Cardiac muscle cell (in vitro differentiated cells and primary cell): Measurements from ENCODE around the gene TNS4. TPM values are rescaled to one million over a fixed set of nuclear protein-coding genes. Genes with fewer than 3 reads are reported as not detected.

Source experiments
- DNase-seq, 2 donors: peaks; one replicate each; pipeline versions ENCODE4 v3.0.0 to v3.0.0-alpha.2; 2010 to 2017; ENCODE audit warnings: low read depth in 1 of 2, low spot score in 1 of 2
- H3K27ac ChIP-seq: fragments of 200-600 bp; sonication (generic); 2 replicates; pipeline ENCODE4 v1.5.1; 2016
- H3K27me3 ChIP-seq: fragments of 200-600 bp; sonication (generic); 2 replicates; pipeline ENCODE4 v1.6.0; 2016; ENCODE audit warnings: control low read depth
- H3K36me3 ChIP-seq: fragments of 200-600 bp; sonication (generic); 2 replicates; pipeline ENCODE4 v1.5.1; 2016; ENCODE audit warnings: control low read depth
- H3K4me1 ChIP-seq: fragments of 200-600 bp; sonication (generic); 2 replicates; pipeline ENCODE4 v1.8.1; 2017; ENCODE audit warnings: low read depth, mild to moderate bottlenecking, mixed run types
- H3K4me3 ChIP-seq: fragments of 200-600 bp; sonication (generic); 2 replicates; pipeline ENCODE4 v1.5.1; 2016; ENCODE audit warnings: mild to moderate bottlenecking
- H3K9me3 ChIP-seq: fragments of 200-600 bp; sonication (generic); 2 replicates; pipeline ENCODE4 v1.5.1; 2017; ENCODE audit warnings: low read depth, mild to moderate bottlenecking, control low read depth
- polyA plus RNA-seq: library from polyadenylated mRNA; unstranded; fragments of >200 nt; fragmentation: Nextera tagmentation; extraction: Ambion mirVana; gene quantifications from 2 replicates; pipeline ENCODE4 v1.2.1, GENCODE V29; 2016
- total RNA-seq: library from RNA; depleted of rRNA; stranded (reverse); fragments of >200 nt; gene quantifications from 2 replicates; pipeline ENCODE4 v1.2.3, GENCODE V29; 2016
- TF ChIP-seq, protein P1 (sequence below): IDR thresholded peaks from 2 replicates; pipeline ENCODE4 v1.5.1; 2012; ENCODE audit warnings: low read depth, mild to moderate bottlenecking, low read length

Gene TNS4
- total and polyA plus RNA-seq, 2 experiments from 2014 or later: not detected

DNA sequence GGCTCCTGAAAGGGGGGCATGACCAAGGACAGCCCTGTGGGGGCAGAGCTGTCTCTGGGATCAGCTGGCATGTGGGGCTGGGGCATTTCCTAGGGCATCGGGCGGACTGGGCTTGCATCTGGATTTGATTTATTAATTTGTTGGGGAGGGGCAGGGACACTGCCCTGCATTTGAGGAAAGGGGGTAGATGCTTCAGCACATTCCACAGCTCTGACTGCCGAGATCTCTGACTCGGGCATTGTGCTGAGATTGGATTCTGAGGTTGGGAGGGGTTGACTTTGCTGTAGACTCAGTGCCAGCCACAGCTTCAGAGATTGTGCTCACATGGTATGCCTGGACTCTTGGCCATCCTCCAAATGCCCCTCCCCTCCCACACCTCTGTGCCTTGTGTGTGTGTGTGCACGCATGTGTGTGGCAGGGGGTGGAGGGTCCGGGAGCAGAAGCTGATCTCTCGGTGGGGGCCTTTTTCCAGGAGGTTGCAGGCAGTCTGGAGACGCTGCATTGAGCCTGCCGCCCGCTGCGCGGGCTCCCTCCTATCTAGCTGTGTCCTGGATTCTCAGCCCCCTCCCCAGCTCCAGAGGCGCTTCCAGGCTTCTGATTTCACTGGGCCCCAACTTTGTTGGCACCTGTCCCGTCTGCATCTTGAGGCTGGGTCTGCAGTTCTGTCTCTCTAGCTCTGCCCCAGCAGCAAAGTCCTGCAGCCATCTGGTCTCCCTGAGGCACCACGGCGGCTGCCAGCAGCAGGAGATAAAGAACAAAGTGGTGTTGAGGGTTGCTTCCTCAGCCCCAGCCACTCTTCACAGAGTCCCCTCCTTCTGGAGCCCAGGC is 43.2 kb downstream of the TNS4 start:
- Histone ChIP-seq H3K27me3 (no peaks in the 10 kb centered on the region), H3K9me3 (no peaks in the 10 kb centered on the region), H3K4me1 (peaks cover 46% of the 10 kb centered on the region), H3K36me3 (peaks cover 11% of the 10 kb centered on the region), H3K27ac (peak overlapping the region; percentile 79), H3K4me3 (no peak overlapping the region)
- DNase-seq: peak; percentile 72 to 84
- TF ChIP-seq, protein P1, sequence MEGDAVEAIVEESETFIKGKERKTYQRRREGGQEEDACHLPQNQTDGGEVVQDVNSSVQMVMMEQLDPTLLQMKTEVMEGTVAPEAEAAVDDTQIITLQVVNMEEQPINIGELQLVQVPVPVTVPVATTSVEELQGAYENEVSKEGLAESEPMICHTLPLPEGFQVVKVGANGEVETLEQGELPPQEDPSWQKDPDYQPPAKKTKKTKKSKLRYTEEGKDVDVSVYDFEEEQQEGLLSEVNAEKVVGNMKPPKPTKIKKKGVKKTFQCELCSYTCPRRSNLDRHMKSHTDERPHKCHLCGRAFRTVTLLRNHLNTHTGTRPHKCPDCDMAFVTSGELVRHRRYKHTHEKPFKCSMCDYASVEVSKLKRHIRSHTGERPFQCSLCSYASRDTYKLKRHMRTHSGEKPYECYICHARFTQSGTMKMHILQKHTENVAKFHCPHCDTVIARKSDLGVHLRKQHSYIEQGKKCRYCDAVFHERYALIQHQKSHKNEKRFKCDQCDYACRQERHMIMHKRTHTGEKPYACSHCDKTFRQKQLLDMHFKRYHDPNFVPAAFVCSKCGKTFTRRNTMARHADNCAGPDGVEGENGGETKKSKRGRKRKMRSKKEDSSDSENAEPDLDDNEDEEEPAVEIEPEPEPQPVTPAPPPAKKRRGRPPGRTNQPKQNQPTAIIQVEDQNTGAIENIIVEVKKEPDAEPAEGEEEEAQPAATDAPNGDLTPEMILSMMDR: no peak

DNA sequence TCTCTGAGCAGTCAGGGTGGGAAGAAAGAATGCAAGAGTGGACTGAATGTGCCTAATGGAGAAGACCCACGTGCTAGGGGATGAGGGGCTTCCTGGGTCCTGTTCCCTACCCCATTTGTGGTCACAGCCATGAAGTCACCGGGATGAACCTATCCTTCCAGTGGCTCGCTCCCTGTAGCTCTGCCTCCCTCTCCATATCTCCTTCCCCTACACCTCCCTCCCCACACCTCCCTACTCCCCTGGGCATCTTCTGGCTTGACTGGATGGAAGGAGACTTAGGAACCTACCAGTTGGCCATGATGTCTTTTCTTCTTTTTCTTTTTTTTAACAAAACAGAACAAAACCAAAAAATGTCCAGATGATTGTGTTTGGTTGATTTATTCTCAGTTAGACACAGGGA is 44.1 kb downstream of the TNS4 start:
- peaks cover 11% of the 10 kb centered on the region for H3K36me3 ChIP-seq
- H3K27ac ChIP-seq: peak overlapping the region; percentile 79
- H3K27me3 ChIP-seq: no peaks in the 10 kb centered on the region
- TF ChIP-seq, protein P1: no peak
- DNase-seq: no peak
- peaks cover 43% of the 10 kb centered on the region for H3K4me1 ChIP-seq
- no peaks in the 10 kb centered on the region for H3K9me3 ChIP-seq
- H3K4me3 ChIP-seq: no peak overlapping the region

DNA sequence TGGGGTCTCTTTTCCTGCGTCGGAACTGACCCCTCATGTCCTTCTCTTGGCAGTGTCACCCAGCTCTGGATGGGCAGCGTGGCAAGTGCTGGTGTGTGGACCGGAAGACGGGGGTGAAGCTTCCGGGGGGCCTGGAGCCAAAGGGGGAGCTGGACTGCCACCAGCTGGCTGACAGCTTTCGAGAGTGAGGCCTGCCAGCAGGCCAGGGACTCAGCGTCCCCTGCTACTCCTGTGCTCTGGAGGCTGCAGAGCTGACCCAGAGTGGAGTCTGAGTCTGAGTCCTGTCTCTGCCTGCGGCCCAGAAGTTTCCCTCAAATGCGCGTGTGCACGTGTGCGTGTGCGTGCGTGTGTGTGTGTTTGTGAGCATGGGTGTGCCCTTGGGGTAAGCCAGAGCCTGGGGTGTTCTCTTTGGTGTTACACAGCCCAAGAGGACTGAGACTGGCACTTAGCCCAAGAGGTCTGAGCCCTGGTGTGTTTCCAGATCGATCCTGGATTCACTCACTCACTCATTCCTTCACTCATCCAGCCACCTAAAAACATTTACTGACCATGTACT is 44.9 kb downstream of the TNS4 start:
- Histone ChIP-seq H3K9me3 (no peaks in the 10 kb centered on the region), H3K36me3 (peaks cover 11% of the 10 kb centered on the region), H3K4me1 (peaks cover 47% of the 10 kb centered on the region), H3K27me3 (no peaks in the 10 kb centered on the region), H3K27ac (no peak overlapping the region), H3K4me3 (no peak overlapping the region)
- TF ChIP-seq, protein P1: no peak
- no peak for DNase-seq

DNA sequence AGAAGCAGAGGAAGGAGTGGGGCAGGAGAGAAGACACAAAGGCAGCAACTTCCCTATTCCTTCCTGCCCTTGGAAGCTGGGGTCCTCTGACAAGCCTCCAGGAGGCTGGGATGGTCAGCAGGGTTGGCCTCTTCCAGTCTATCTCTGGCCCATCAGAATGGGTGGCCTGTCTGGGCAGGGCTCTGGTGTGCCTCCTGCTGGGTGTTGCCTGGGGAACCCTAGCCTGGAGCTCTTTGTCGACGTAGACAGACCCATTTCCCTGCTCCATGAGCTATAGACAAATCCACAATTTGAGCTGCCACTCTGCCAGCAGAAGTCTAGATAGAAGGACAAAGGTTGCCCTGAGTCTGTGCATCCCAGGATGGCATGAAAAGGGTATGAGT is 46.8 kb downstream of the TNS4 start:
- Histone ChIP-seq H3K4me3 (no peak overlapping the region), H3K27ac (no peak overlapping the region), H3K9me3 (no peaks in the 10 kb centered on the region), H3K36me3 (peaks cover 11% of the 10 kb centered on the region), H3K4me1 (peaks cover 37% of the 10 kb centered on the region), H3K27me3 (no peaks in the 10 kb centered on the region)
- TF ChIP-seq, protein P1: no peak
- no peak for DNase-seq

DNA sequence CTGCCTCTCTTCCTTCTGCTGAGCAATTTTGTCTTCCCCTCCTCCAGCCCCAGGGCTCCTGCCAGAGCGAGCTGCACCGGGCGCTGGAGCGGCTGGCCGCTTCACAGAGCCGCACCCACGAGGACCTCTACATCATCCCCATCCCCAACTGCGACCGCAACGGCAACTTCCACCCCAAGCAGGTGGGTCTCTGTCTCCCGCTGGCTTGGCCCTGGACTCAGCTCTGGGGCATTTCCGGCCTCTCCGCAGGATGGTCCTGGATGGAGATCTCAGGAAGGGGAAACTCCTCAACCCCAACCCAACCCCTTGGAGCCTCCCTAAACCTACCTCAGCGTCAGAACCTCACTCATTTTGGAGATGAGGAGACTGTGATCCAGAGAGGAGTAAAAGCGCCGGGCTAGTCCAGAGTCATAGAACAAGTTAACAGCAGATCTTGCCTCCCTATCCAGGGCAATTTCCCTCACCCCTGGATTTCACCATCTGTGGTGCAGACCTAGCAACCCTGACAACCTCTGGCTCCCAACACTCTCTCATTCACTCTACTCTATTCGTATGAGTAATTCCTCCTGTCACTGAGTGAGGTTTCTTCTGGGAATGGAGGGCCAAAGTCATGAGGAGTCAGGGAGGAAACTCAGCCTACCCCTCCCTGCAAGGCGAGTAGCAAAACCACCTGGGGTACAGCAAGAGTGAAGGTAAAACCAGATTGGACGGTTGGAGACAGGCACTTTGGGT is 47.4 kb downstream of the TNS4 start:
- TF ChIP-seq, protein P1: no peak
- Histone ChIP-seq H3K9me3 (no peaks in the 10 kb centered on the region), H3K4me3 (no peak overlapping the region), H3K36me3 (peaks cover 11% of the 10 kb centered on the region), H3K27me3 (no peaks in the 10 kb centered on the region), H3K27ac (no peak overlapping the region), H3K4me1 (peaks cover 36% of the 10 kb centered on the region)
- DNase-seq: no peak
